Measurements from ENCODE around the gene PACC1. TPM values are rescaled to one million over a fixed set of nuclear protein-coding genes. Genes with fewer than 3 reads are reported as not detected.

The PACC1 gene
- total RNA-seq, 2 donors from 2014 or later: 17.3 to 27.4 TPM

DNA sequence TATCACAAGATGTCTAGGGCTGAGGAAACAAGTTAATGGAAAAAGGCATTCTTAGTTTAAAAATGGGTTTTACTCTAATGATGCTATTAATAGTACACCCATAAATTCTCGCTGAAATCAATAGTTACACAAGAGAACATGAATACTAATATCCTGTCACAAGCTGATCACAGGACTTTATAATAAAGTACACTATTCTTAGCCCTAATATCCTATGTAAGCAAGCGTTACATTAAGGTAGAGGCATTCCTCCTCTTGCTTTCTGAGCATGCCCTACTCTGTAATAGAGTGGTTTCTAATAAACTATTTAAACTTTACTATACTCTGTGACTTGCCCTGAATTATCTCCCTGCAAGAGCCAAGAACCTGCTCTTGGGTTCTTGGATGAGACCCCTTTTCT lies 6.5 kb upstream of the PACC1 start:
- peaks cover 2% of the 10 kb centered on the region for H3K27me3 Mint-ChIP-seq (ENCODE audit: insufficient read depth)
- no peak for TF ChIP-seq CTCF (conservative IDR thresholded peaks at IDR 0.05)
- no peak overlapping the region for H3K27ac Mint-ChIP-seq
- H3K36me3 ChIP-seq (ENCODE audit: control insufficient read depth, insufficient read depth, low read length): no peaks in the 10 kb centered on the region
- H3K27ac ChIP-seq (ENCODE audit: low read depth, low read length): no peak overlapping the region
- H3K9me3 ChIP-seq (ENCODE audit: control insufficient read depth, low read length): no peaks in the 10 kb centered on the region
- no peaks in the 10 kb centered on the region for H3K27me3 ChIP-seq (ENCODE audit: control insufficient read depth, insufficient read depth, low read length, poor library complexity, severe bottlenecking)
- 93% methylated on average over 2 of the region's 2 CpGs; no CpG with 5 or more reads in 1 of the 2 experiments for WGBS, 2 experiments (ENCODE audit: insufficient coverage in 1 of 2, insufficient read length in 1 of 2)
- no peaks in the 10 kb centered on the region for H3K36me3 Mint-ChIP-seq (ENCODE audit: low read depth)
- no peaks in the 10 kb centered on the region for H3K4me1 ChIP-seq (ENCODE audit: control insufficient read depth, insufficient read depth, low read length)
- H3K4me3 ChIP-seq (ENCODE audit: low read length): no peak overlapping the region
- H3K9me3 Mint-ChIP-seq: no peaks in the 10 kb centered on the region
- H3K9ac ChIP-seq (ENCODE audit: extremely low read depth, low read length, poor library complexity, severe bottlenecking): no peak overlapping the region
- DNase-seq: no peak
- H3K4me3 Mint-ChIP-seq: no peak overlapping the region
- peaks cover 12% of the 10 kb centered on the region for H3K4me1 Mint-ChIP-seq

GRCh38 chr1:212415107-212415841 lies 588 bp upstream of the PACC1 start:
- peak overlapping the region; percentile 70 for H3K4me3 Mint-ChIP-seq
- Histone ChIP-seq H3K4me1 (ENCODE audit: control insufficient read depth, insufficient read depth, low read length) (peaks cover 4% of the 10 kb centered on the region), H3K9ac (ENCODE audit: extremely low read depth, low read length, poor library complexity, severe bottlenecking) (no peak overlapping the region), H3K27me3 (ENCODE audit: control insufficient read depth, insufficient read depth, low read length, poor library complexity, severe bottlenecking) (no peaks in the 10 kb centered on the region), H3K27ac (ENCODE audit: low read depth, low read length) (no peak overlapping the region), H3K36me3 (ENCODE audit: control insufficient read depth, insufficient read depth, low read length) (peaks cover 21% of the 10 kb centered on the region), H3K9me3 (ENCODE audit: control insufficient read depth, low read length) (no peaks in the 10 kb centered on the region), H3K4me3 (ENCODE audit: low read length) (peak overlapping the region; percentile 84)
- H3K9me3 Mint-ChIP-seq: no peaks in the 10 kb centered on the region
- peak overlapping the region; percentile 94 for H3K27ac Mint-ChIP-seq
- peak; percentile 69 for DNase-seq
- H3K4me1 Mint-ChIP-seq: peaks cover 29% of the 10 kb centered on the region
- TF ChIP-seq CTCF (conservative IDR thresholded peaks at IDR 0.05): no peak
- WGBS, 2 experiments (ENCODE audit: insufficient coverage in 1 of 2, insufficient read length in 1 of 2): 72 to 82% methylated on average over 12 to 13 of the region's 13 CpGs
- no peaks in the 10 kb centered on the region for H3K27me3 Mint-ChIP-seq (ENCODE audit: insufficient read depth)
- peaks cover 14% of the 10 kb centered on the region for H3K36me3 Mint-ChIP-seq (ENCODE audit: low read depth)

DNA sequence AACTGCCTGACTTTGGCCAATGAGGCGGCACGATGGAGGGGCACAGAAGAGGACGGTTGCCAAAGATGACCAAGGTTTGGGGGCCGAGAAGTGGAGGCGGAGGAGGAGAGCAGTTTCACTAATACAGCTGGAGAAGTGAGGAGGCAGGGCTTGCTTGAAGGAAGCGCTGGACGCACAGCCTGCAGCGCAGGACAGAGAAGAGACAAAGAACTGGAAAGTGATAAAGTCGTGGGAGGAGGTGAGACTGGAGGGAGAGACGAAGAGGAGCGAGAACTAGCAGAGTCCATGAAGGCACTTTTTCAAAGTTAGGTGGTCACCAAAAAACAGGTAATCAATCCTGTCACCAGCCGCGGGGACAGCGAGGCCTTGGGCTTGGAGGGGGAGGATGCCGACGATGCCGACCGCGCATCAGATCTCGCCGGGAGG lies 771 bp downstream of the PACC1 start:
- WGBS, 2 experiments (ENCODE audit: insufficient coverage in 1 of 2, insufficient read length in 1 of 2): 11 to 13% methylated on average over 17 to 21 of the region's 21 CpGs
- Mint-ChIP-seq H3K4me1 (peaks cover 29% of the 10 kb centered on the region), H3K27me3 (ENCODE audit: insufficient read depth) (no peaks in the 10 kb centered on the region), H3K9me3 (no peaks in the 10 kb centered on the region), H3K27ac (peak overlapping the region; percentile 15), H3K4me3 (peak overlapping the region; percentile 70), H3K36me3 (ENCODE audit: low read depth) (peaks cover 28% of the 10 kb centered on the region)
- no peaks in the 10 kb centered on the region for H3K27me3 ChIP-seq (ENCODE audit: control insufficient read depth, insufficient read depth, low read length, poor library complexity, severe bottlenecking)
- TF ChIP-seq CTCF (conservative IDR thresholded peaks at IDR 0.05): no peak
- peaks cover 4% of the 10 kb centered on the region for H3K4me1 ChIP-seq (ENCODE audit: control insufficient read depth, insufficient read depth, low read length)
- H3K36me3 ChIP-seq (ENCODE audit: control insufficient read depth, insufficient read depth, low read length): peaks cover 35% of the 10 kb centered on the region
- H3K27ac ChIP-seq (ENCODE audit: low read depth, low read length): no peak overlapping the region
- peak overlapping the region; percentile 0 for H3K9ac ChIP-seq (ENCODE audit: extremely low read depth, low read length, poor library complexity, severe bottlenecking)
- DNase-seq: no peak
- H3K9me3 ChIP-seq (ENCODE audit: control insufficient read depth, low read length): no peaks in the 10 kb centered on the region
- peak overlapping the region; percentile 84 for H3K4me3 ChIP-seq (ENCODE audit: low read length)

Measured in endodermal cell (in vitro differentiated cells).